SIG-M5 (cell line): ENCODE measurements around the gene LRRN1.
"Not testable (repeated sequence)": the region's sequence is repeated elsewhere in the genome, so short reads cannot be mapped to it uniquely, and the experiment has no call there.

Experiments used
- DNase-seq: peaks from one replicate; lab custom pipeline; 2025; lab: John Stamatoyannopoulos, UW

The LRRN1 gene

GRCh38 chr3:3813013-3813412 is 13.8 kb downstream of the LRRN1 start:
- no peak for DNase-seq

- DNase-seq, result no peak
Observed at GRCh38 chr3:3815206-3815605, 16.0 kb downstream of the LRRN1 start.

- DNase-seq, result no peak
Observed at GRCh38 chr3:3816034-3816433, 16.8 kb downstream of the LRRN1 start.

- DNase-seq, result no peak
Observed at GRCh38 chr3:3817865-3818264, 18.6 kb downstream of the LRRN1 start.

GRCh38 chr3:3821777-3822176 is 22.5 kb downstream of the LRRN1 start:
- no peak for DNase-seq

GRCh38 chr3:3825035-3825434 is 25.8 kb downstream of the LRRN1 start:
- DNase-seq, result no peak

GRCh38 chr3:3826521-3826920 is 27.3 kb downstream of the LRRN1 start:
- DNase-seq, result no peak

GRCh38 chr3:3827111-3827510 is 27.9 kb downstream of the LRRN1 start:
- DNase-seq, result no peak

- DNase-seq, result not testable (repeated sequence)
Observed at GRCh38 chr3:3828417-3828816, 29.2 kb downstream of the LRRN1 start.

GRCh38 chr3:3836845-3837244 is 37.6 kb downstream of the LRRN1 start:
- DNase-seq, result no peak

- DNase-seq, result no peak
Observed at GRCh38 chr3:3842356-3842755, 43.1 kb downstream of the LRRN1 start.

GRCh38 chr3:3847994-3848922 is 49.0 kb downstream of the LRRN1 start:
- DNase-seq, result no peak

GRCh38 chr3:3848923-3849275 is 49.7 kb downstream of the LRRN1 start:
- DNase-seq, result no peak

- DNase-seq, result no peak
Observed at GRCh38 chr3:3851621-3852323, 52.5 kb downstream of the LRRN1 start.

- DNase-seq, result no peak
Observed at GRCh38 chr3:3853544-3853943, 54.3 kb downstream of the LRRN1 start.

- DNase-seq, result no peak
Observed at GRCh38 chr3:3855056-3855455, 55.8 kb downstream of the LRRN1 start.

- no peak for DNase-seq
Observed at GRCh38 chr3:3860235-3860634, 61.0 kb downstream of the LRRN1 start.

GRCh38 chr3:3862534-3862933 is 63.3 kb downstream of the LRRN1 start:
- no peak for DNase-seq

- no peak for DNase-seq
Observed at GRCh38 chr3:3875491-3875890, 76.3 kb downstream of the LRRN1 start.

GRCh38 chr3:3881050-3881449 is 81.8 kb downstream of the LRRN1 start:
- DNase-seq, result no peak

GRCh38 chr3:3887311-3887710 is 88.1 kb downstream of the LRRN1 start:
- not testable (repeated sequence) for DNase-seq

GRCh38 chr3:3893590-3893989 is 94.4 kb downstream of the LRRN1 start:
- DNase-seq, result no peak
